ENCODE results near the gene GTPBP3. TPM values are rescaled to one million over a fixed set of nuclear protein-coding genes. Genes with fewer than 3 reads are reported as not detected.

GTPBP3 gene
- total and polyA plus RNA-seq, 2 of the 8 experiments (the other 6 are each of a cell fraction or from before 2014, with no cell fraction given) = 30.4 to 56.0 TPM

DNA sequence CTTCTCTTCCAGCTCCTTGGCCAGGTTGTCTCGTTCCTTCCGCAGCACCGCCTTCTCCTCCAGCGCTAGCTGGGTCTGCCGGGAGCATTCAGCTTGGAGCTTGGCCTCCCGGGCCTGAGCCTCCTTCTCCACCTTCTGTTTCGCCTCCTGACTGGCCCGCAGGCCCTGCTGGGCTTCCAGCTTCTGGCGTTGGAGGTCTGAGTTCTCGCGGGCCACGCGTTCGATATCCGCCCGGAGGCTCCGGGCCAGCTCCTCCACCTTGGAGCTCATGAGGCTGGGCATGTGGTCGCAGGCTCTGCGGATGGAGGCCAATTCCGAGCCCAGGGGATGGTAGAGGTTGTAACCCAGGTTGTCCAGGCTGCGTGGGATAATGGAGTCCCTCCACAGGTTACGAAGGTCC is 28.0 kb downstream of the GTPBP3 start:
- H3K9ac ChIP-seq (replicated peaks in 1 of 4; ENCODE audit: extremely low read depth in 1 of 4, low read depth in 3 of 4, low read length in 3 of 4) = no peak overlapping the region
- no peak overlapping the region for H3K4me3 ChIP-seq (ENCODE audit: extremely low read depth in 1 of 4, insufficient read depth in 2 of 4, low read depth in 3 of 4, low read length in 4 of 4)
- POLR2A ChIA-PET (ENCODE audit: partially characterized antibody) = interaction anchor here (0.8 to 1.4 kb wide), 3 partner anchors 21 to 26 kb away, joined by 3 to 5 read pairs (median 3); no protein-coding TSS in a partner anchor
- no peak overlapping the region for H3K56ac ChIP-seq (replicated peaks; ENCODE audit: insufficient read length, low read depth, low read length)
- no peak overlapping the region for H4K5ac ChIP-seq (ENCODE audit: insufficient read length, low read depth, low read length)
- H4K20me1 ChIP-seq (replicated peaks in 1 of 2; ENCODE audit: control insufficient read depth in 1 of 2, insufficient read depth in 2 of 2, low read length in 2 of 2) = no peaks in the 10 kb centered on the region
- H2BK20ac ChIP-seq (ENCODE audit: low read length) = no peak overlapping the region
- H3K18ac ChIP-seq (ENCODE audit: extremely low read depth, low read length) = no peak overlapping the region
- no peak overlapping the region for H2BK5ac ChIP-seq (ENCODE audit: low read depth, low read length)
- WGBS, 2 experiments (ENCODE audit: extremely low coverage in 1 of 2, insufficient coverage in 1 of 2, insufficient read length in 1 of 2, insufficient replicate concordance in 2 of 2, low coverage in 1 of 2, low lambda C conversion rate in 2 of 2, missing lambda C conversion rate in 1 of 2) = 94% methylated on average over 17 of the region's 22 CpGs; no CpG with 5 or more reads in 1 of the 2 experiments
- H3K14ac ChIP-seq (ENCODE audit: insufficient read length) = no peak overlapping the region
- peaks cover 2% of the 10 kb centered on the region; the same call in 1 of the 2 replicates for H3K23me2 ChIP-seq (ENCODE audit: low read depth, low read length)
- no peak for FAIRE-seq
- H2AFZ ChIP-seq (ENCODE audit: low read length) = no peak overlapping the region
- no peak overlapping the region for H3K23ac ChIP-seq (ENCODE audit: insufficient read length)
- no peaks in the 10 kb centered on the region for H3K9me3 ChIP-seq (ENCODE audit: insufficient read depth in 2 of 2, low read depth in 1 of 2, low read length in 1 of 2)
- 0 out of 2 replicates have a peak overlapping the region, but pooled peaks have one; percentile 31 for H2BK15ac ChIP-seq (ENCODE audit: low read length)
- no peaks in the 10 kb centered on the region for H3K27me3 ChIP-seq (replicated peaks in 1 of 4; ENCODE audit: control insufficient read depth in 3 of 4, extremely low read depth in 1 of 4, insufficient read depth in 3 of 4, low read length in 3 of 4)
- no peak for DNase-seq (ENCODE audit: low read depth in 1 of 2, low spot score in 2 of 2)
- H3K4me1 ChIP-seq (replicated peaks in 1 of 4; ENCODE audit: control insufficient read depth in 3 of 4, insufficient read depth in 4 of 4, low read length in 3 of 4) = no peaks in the 10 kb centered on the region
- no peaks in the 10 kb centered on the region for H3K79me2 ChIP-seq (ENCODE audit: control insufficient read depth in 1 of 2, insufficient read depth in 2 of 2, low read length in 2 of 2)
- peak overlapping the region; percentile 50; the same call in 1 of the 2 replicates for H2BK12ac ChIP-seq (ENCODE audit: low read depth, low read length)
- H3K4me2 ChIP-seq (ENCODE audit: insufficient read depth in 1 of 2, low read depth in 2 of 2, low read length in 2 of 2) = no peak overlapping the region
- no peaks in the 10 kb centered on the region for H3K36me3 ChIP-seq (ENCODE audit: control insufficient read depth in 2 of 4, insufficient read depth in 4 of 4, low read length in 3 of 4)
- H4K91ac ChIP-seq (replicated peaks; ENCODE audit: insufficient read length, low read length) = no peak overlapping the region
- H2BK120ac ChIP-seq (replicated peaks; ENCODE audit: low read depth, low read length) = no peak overlapping the region
- CTCF ChIA-PET (ENCODE audit: partially characterized antibody) = interaction anchor here (0.9 to 6.2 kb wide), 8 partner anchors 9 to 29 kb away, joined by 3 to 41 read pairs (median 8); partner anchors contain the start of genes CCDC194 and PLVAP
- TF ChIP-seq EGR1 (IDR thresholded peaks at IDR 0.05; ENCODE audit: borderline replicate concordance, low read depth, low read length) (no peak), SP4 (IDR thresholded peaks at IDR 0.05; ENCODE audit: low read length) (no peak), PHF8 (conservative IDR thresholded peaks at IDR 0.05; ENCODE audit: low read depth, low read length) (no peak), POLR2A (IDR thresholded peaks at IDR 0.05; ENCODE audit: control extremely low read depth in 1 of 2, low read depth in 2 of 2, low read length in 2 of 2) (no peak), SP1 (IDR thresholded peaks at IDR 0.05; ENCODE audit: low read depth, low read length) (no peak), HDAC6 (IDR thresholded peaks at IDR 0.05; ENCODE audit: low read depth, low read length) (no peak), KDM5A (IDR thresholded peaks at IDR 0.05; ENCODE audit: low read length) (no peak), RNF2 (IDR thresholded peaks at IDR 0.05; ENCODE audit: borderline replicate concordance, low read depth, low read length, missing control alignments, poor library complexity, severe bottlenecking) (no peak), POU5F1 (IDR thresholded peaks at IDR 0.05; ENCODE audit: low read depth, low read length) (no peak), EP300 (IDR thresholded peaks at IDR 0.05; ENCODE audit: borderline replicate concordance in 1 of 2, low read depth in 2 of 2, low read length in 2 of 2) (no peak), ZNF274 (IDR thresholded peaks at IDR 0.05; ENCODE audit: borderline replicate concordance, extremely low read depth, low read length) (no peak), SRF (IDR thresholded peaks at IDR 0.05; ENCODE audit: low read depth, low read length) (no peak), GTF2F1 (IDR thresholded peaks at IDR 0.05; ENCODE audit: borderline replicate concordance, low read depth, low read length) (no peak), TEAD4 (IDR thresholded peaks at IDR 0.05; ENCODE audit: low read depth, low read length) (no peak)
- H3K79me1 ChIP-seq (ENCODE audit: low read depth, low read length) = no peaks in the 10 kb centered on the region
- no peak overlapping the region for H4K8ac ChIP-seq (ENCODE audit: extremely low read depth, insufficient read depth, low read length)
- H3K27ac ChIP-seq (ENCODE audit: low read depth, low read length) = no peak overlapping the region
- no peak overlapping the region for H2AK5ac ChIP-seq (ENCODE audit: low read depth, low read length)
- no peak overlapping the region for H3K4ac ChIP-seq (replicated peaks; ENCODE audit: insufficient read length, low read depth, low read length)
